ENCODE data around the gene DBNDD1.

GRCh38 chr16:90007015-90007414 is 12.2 kb downstream of the DBNDD1 start:
- TF ChIP-seq, protein P1, sequence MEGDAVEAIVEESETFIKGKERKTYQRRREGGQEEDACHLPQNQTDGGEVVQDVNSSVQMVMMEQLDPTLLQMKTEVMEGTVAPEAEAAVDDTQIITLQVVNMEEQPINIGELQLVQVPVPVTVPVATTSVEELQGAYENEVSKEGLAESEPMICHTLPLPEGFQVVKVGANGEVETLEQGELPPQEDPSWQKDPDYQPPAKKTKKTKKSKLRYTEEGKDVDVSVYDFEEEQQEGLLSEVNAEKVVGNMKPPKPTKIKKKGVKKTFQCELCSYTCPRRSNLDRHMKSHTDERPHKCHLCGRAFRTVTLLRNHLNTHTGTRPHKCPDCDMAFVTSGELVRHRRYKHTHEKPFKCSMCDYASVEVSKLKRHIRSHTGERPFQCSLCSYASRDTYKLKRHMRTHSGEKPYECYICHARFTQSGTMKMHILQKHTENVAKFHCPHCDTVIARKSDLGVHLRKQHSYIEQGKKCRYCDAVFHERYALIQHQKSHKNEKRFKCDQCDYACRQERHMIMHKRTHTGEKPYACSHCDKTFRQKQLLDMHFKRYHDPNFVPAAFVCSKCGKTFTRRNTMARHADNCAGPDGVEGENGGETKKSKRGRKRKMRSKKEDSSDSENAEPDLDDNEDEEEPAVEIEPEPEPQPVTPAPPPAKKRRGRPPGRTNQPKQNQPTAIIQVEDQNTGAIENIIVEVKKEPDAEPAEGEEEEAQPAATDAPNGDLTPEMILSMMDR (conservative IDR thresholded peaks at IDR 0.05): no peak
- TF ChIP-seq EZH2 (IDR thresholded peaks at IDR 0.05; ENCODE audit: low read depth): no peak
